Erythroblast (primary cell): Measurements from ENCODE around the gene NRIP1.

Source experiments
- GATA1 ChIP-seq: IDR thresholded peaks from 2 replicates; pipeline ENCODE4 v1.6.1; 2011; ENCODE audit warnings: low read depth, mild to moderate bottlenecking, control low read depth, low read length, moderate library complexity
- POLR2A ChIP-seq: IDR thresholded peaks from 2 replicates; pipeline ENCODE4 v1.6.1; 2011; ENCODE audit warnings: mild to moderate bottlenecking, low read length

GRCh38 chr21:14922980-14923379 lies 141.8 kb downstream of the NRIP1 start:
- TF ChIP-seq POLR2A (no peak), GATA1 (no peak)
